Measurements from ENCODE around the gene MMP14.
"Not testable (repeated sequence)": the region's sequence is repeated elsewhere in the genome, so short reads cannot be mapped to it uniquely, and the experiment has no call there.

Gene MMP14

GRCh38 chr14:22836301-22837113, at the start of gene MMP14:
TSS of gene MMP14 (plus strand) at chr14:22836585. CDS start at chr14:22836818, 233 bp downstream.
- no peak for DNase-seq (ENCODE audit: low read depth in 2 of 2)

DNA sequence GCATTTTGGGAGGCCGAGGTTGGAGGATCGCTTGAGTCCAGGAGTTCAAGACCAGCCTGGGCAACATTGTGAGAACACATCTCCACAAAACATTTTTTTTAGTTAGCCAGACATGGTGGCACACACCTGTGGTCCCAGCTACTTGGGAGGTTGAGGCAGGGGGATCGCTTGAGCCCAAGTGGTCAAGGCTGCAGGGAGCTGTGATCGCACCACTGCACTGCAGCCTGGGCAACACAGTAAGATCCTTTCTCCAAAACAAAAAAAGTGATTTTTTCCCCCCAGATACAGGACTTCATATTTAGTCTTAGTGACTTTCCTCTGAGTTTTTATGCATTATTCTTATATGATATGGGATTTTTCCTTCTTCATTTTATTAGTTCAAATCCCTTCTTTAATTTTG, 49.7 kb upstream of the MMP14 start:
- DNase-seq (ENCODE audit: low read depth in 2 of 2), result no peak

DNA sequence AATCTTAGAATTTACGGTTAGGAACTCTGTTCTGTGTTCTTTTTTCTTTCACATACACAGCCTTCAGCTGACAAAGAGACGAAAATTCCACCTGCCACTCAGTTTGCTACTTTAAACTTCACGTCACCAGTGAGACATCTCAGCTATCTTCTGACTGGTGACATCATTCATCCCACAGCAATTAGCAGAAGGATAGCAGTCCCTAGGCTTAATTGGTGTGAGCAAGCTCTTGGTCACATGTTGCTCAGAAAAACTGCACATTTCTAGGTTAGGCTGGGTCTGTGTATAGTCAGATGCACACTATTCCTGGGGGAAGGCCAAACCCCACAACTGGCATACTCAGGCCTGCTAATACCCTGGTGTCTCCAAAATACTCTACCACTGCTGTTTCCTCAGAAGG, 45.1 kb upstream of the MMP14 start:
- no peak for DNase-seq (ENCODE audit: low read depth in 2 of 2)

GRCh38 chr14:22792158-22792557, 44.2 kb upstream of the MMP14 start:
- no peak for DNase-seq (ENCODE audit: low read depth in 2 of 2)

GRCh38 chr14:22793550-22793949, 42.8 kb upstream of the MMP14 start:
- DNase-seq (ENCODE audit: low read depth in 2 of 2), result not testable (repeated sequence)

DNA sequence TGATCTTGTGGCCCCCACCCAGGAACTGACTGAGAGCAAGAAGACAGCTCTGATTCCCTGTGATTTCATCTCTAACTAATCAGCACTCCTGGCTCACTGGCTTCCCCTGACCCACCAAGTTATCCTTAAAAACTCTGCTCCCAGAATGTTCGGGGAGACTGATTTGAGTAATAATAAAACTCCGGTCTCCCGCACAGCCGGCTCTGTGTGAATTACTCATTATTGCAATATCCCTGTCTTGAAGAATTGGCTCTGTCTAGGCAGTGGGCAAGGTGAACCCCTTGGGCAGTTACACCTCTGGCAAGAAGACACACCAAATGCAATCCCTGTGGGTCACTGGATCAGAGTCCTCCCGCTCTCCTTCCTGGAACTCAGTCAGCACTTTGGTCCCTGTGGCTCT, 42.4 kb upstream of the MMP14 start:
- DNase-seq (ENCODE audit: low read depth in 2 of 2), result no peak

- no peak for DNase-seq (ENCODE audit: low read depth in 2 of 2)
Observed at GRCh38 chr14:22794551-22794951, 41.8 kb upstream of the MMP14 start.

- DNase-seq (ENCODE audit: low read depth in 2 of 2), result no peak
Observed at GRCh38 chr14:22796087-22796707, 40.2 kb upstream of the MMP14 start.

- DNase-seq (ENCODE audit: low read depth in 2 of 2), result no peak
Observed at GRCh38 chr14:22797017-22797917, 39.1 kb upstream of the MMP14 start.

DNA sequence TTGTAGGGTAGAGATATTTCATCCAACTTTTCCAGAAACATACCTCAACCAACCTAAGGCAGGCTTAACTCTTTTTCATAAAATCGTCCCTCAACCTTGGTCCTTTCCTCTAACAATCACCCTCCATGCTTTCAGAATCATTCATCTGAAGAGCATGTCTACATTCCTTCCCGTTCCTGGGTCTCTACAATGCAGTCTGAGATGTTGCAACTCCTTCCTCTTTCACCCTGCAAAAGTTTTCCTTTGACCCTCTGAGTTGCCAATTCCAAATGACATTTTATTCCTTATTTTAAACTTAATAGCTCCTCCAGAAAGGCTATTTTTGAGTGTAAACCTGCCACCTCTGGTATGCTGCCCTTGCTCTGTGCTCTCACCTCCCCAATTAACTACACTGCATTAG, 37.9 kb upstream of the MMP14 start:
- DNase-seq (ENCODE audit: low read depth in 2 of 2), result no peak

GRCh38 chr14:22800346-22800745, 36.0 kb upstream of the MMP14 start:
- no peak for DNase-seq (ENCODE audit: low read depth in 2 of 2)

GRCh38 chr14:22801716-22802115, 34.7 kb upstream of the MMP14 start:
- DNase-seq (ENCODE audit: low read depth in 2 of 2), result no peak

- no peak for DNase-seq (ENCODE audit: low read depth in 2 of 2)
Observed at GRCh38 chr14:22802860-22803686, 33.3 kb upstream of the MMP14 start.

DNA sequence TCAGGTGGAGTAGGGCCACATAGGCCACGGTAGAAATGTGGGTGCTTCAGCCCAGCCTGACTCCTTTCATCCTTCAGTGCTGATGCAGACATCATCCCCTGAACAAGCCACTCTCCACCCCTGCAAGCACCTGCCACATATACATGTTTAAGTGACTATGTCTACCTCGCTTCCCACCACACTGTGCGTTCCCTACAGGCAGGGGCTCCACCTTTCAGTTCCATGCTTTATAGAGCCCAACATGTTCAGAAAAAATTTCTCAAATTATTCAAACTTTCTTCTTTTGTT, 32.8 kb upstream of the MMP14 start:
- no peak for DNase-seq (ENCODE audit: low read depth in 2 of 2)

- DNase-seq (ENCODE audit: low read depth in 2 of 2), result not testable (repeated sequence)
Observed at GRCh38 chr14:22805235-22805634, 31.1 kb upstream of the MMP14 start.

GRCh38 chr14:22807432-22808087, 28.8 kb upstream of the MMP14 start:
- no peak for DNase-seq (ENCODE audit: low read depth in 2 of 2)

GRCh38 chr14:22808388-22809209, 27.8 kb upstream of the MMP14 start:
- no peak for DNase-seq (ENCODE audit: low read depth in 2 of 2)

GRCh38 chr14:22811722-22812121, 24.7 kb upstream of the MMP14 start:
- DNase-seq (ENCODE audit: low read depth in 2 of 2), result no peak

GRCh38 chr14:22812744-22813143, 23.6 kb upstream of the MMP14 start:
- DNase-seq (ENCODE audit: low read depth in 2 of 2), result no peak

DNA sequence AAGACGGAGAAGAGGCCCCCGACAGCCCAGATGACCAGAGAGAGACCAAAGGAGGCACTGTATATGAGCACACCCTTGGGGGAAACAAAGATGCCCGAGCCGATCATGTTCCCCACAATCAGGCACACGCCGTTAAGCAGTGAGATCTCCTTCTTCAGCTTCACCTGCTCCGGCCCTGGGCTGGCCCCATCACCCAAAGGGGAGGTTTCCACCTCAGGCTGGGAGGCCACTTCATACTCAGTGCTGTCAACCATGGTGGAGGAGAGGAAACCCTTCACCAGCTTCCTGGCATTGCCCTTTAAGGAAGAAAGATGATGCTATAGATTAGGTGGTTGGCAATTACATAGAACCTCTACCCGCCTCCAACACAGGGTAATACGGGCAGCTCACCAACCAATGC, 23.2 kb upstream of the MMP14 start:
- DNase-seq (ENCODE audit: low read depth in 2 of 2), result no peak

Measured in stimulated activated CD4-positive, alpha-beta T cell treated with anti-CD3 and anti-CD28 coated beads, Interleukin-1b, Interleukin-23, amount 100 ng/mL, for 4 hours (primary cell).